Iris pigment epithelial cell (primary cell): ENCODE results near the gene UMAD1.
"Not testable (repeated sequence)": the region's sequence is repeated elsewhere in the genome, so short reads cannot be mapped to it uniquely, and the experiment has no call there.

Source experiments
- DNase-seq: peaks from one replicate; pipeline ENCODE4 v3.0.0-alpha.2; 2011; ENCODE audit warnings: low read depth

The UMAD1 gene

GRCh38 chr7:7652798-7653540 lies 12.4 kb downstream of the UMAD1 start:
- DNase-seq: no peak

GRCh38 chr7:7653593-7654187 lies 13.1 kb downstream of the UMAD1 start:
- peak; percentile 6 for DNase-seq

- DNase-seq: peak; percentile 45
Measured at GRCh38 chr7:7654964-7655715, 14.6 kb downstream of the UMAD1 start.

- DNase-seq: not testable (repeated sequence)
Measured at GRCh38 chr7:7656459-7656858, 15.9 kb downstream of the UMAD1 start.

- DNase-seq: peak; percentile 25
Measured at GRCh38 chr7:7662527-7662926, 22.0 kb downstream of the UMAD1 start.

GRCh38 chr7:7664291-7664690 lies 23.7 kb downstream of the UMAD1 start:
- no peak for DNase-seq

GRCh38 chr7:7665031-7665430 lies 24.5 kb downstream of the UMAD1 start:
- DNase-seq: no peak

- no peak for DNase-seq
Measured at GRCh38 chr7:7667187-7667586, 26.6 kb downstream of the UMAD1 start.

GRCh38 chr7:7668706-7669105 lies 28.2 kb downstream of the UMAD1 start:
- no peak for DNase-seq

- DNase-seq: no peak
Measured at GRCh38 chr7:7670490-7670889, 29.9 kb downstream of the UMAD1 start.

GRCh38 chr7:7671361-7671760 lies 30.8 kb downstream of the UMAD1 start:
- DNase-seq: no peak

GRCh38 chr7:7672545-7673239 lies 32.1 kb downstream of the UMAD1 start:
- no peak for DNase-seq

GRCh38 chr7:7673240-7673550 lies 32.6 kb downstream of the UMAD1 start:
- DNase-seq: no peak

- no peak for DNase-seq
Measured at GRCh38 chr7:7675686-7676085, 35.1 kb downstream of the UMAD1 start.

- DNase-seq: not testable (repeated sequence)
Measured at GRCh38 chr7:7679640-7680039, 39.1 kb downstream of the UMAD1 start.

GRCh38 chr7:7681191-7681935 lies 40.8 kb downstream of the UMAD1 start:
- DNase-seq: peak; percentile 65

GRCh38 chr7:7681936-7682329 lies 41.4 kb downstream of the UMAD1 start:
- no peak for DNase-seq

- DNase-seq: no peak
Measured at GRCh38 chr7:7682861-7683260, 42.3 kb downstream of the UMAD1 start.

- peak; percentile 52 for DNase-seq
Measured at GRCh38 chr7:7686811-7687508, 46.4 kb downstream of the UMAD1 start.

- no peak for DNase-seq
Measured at GRCh38 chr7:7687800-7688199, 47.2 kb downstream of the UMAD1 start.

- DNase-seq: no peak
Measured at GRCh38 chr7:7688310-7688709, 47.8 kb downstream of the UMAD1 start.
